A549 (cell line): Measurements from ENCODE around the gene CPAMD8. TPM values are rescaled to one million over a fixed set of nuclear protein-coding genes. Genes with fewer than 3 reads are reported as not detected.

ENCODE experiments used
- ATAC-seq, 2 experiments: fragments of 200-7000 bp in 1 of 2; fragments of >200 bp in 1 of 2; cut with Nextera tagmentation in 1 of 2; cut with Tn5 transposase in 1 of 2; 3 replicates each; pipeline versions ENCODE4 v1.8.0 to v1.9.1; 2018 to 2020; ENCODE audit warnings: mild to moderate bottlenecking in 1 of 2, moderate library complexity in 1 of 2
- CTCF ChIA-PET: fragments of 300-600 bp; sonication (Branson Sonifier 250); formaldehyde crosslinking; extraction: SDS; loops from one replicate; lab custom pipeline; 2021; ENCODE audit warnings: antibody characterized with exemption, inconsistent platforms; lab: Yijun Ruan, JAX
- POLR2A ChIA-PET: fragments of 350-600 bp; formaldehyde crosslinking; extraction: SDS; loops from one replicate; lab custom pipeline; 2021; ENCODE audit warnings: antibody characterized with exemption, inconsistent platforms; lab: Yijun Ruan, JAX
- DNase-seq, 2 experiments: peaks; one replicate each; pipeline versions ENCODE4 v3.0.0 to v3.0.0-alpha.2; 2011 to 2016; ENCODE audit warnings: low read depth in 1 of 2, low spot score in 1 of 2
- FAIRE-seq: peaks from 2 replicates; lab custom pipeline; 2011; peaks lifted over from hg19 to GRCh38; lab: Jason Lieb, UNC
- H3K27ac ChIP-seq, 2 experiments: fragments of >200 bp; sonication (Bioruptor Twin); formaldehyde crosslinking; 3 replicates each; pipeline ENCODE4 v1.5.1; 2016 to 2017
- H3K4me1 ChIP-seq: fragments of >200 bp; sonication (Bioruptor Twin); formaldehyde crosslinking; 3 replicates; pipeline ENCODE4 v1.6.1; 2016
- H3K4me2 ChIP-seq: fragments of >200 bp; sonication (Bioruptor Twin); formaldehyde crosslinking; 3 replicates; pipeline ENCODE4 v1.6.1; 2016
- H3K4me3 ChIP-seq: fragments of >200 bp; sonication (Bioruptor Twin); formaldehyde crosslinking; 3 replicates; pipeline ENCODE4 v1.5.1; 2016
- H3K9me3 ChIP-seq: fragments of >200 bp; sonication (Bioruptor Twin); formaldehyde crosslinking; 3 replicates; pipeline ENCODE4 v1.6.1; 2016
- ATOH8 ChIP-seq: fragments of 250-450 bp; sonication (Bioruptor Pico); IDR thresholded peaks from 2 replicates; pipeline ENCODE4 v1.5.0; 2020; ENCODE audit warnings: low read depth, mild to moderate bottlenecking, moderate library complexity
- CBX2 ChIP-seq: fragments of 200-600 bp; sonication (generic); IDR thresholded peaks from 2 replicates; pipeline ENCODE4 v1.6.1; 2016; ENCODE audit warnings: low read depth, mild to moderate bottlenecking, borderline replicate concordance
- CEBPB ChIP-seq, 2 experiments: fragments of >200 bp in 1 of 2; sonication (Bioruptor Twin) in 1 of 2; formaldehyde crosslinking in 1 of 2; IDR thresholded peaks; 2 replicates each; pipeline ENCODE4 v1.6.1; 2012 to 2016
- CHD4 ChIP-seq: fragments of 200-600 bp; sonication (generic); IDR thresholded peaks from 2 replicates; pipeline ENCODE4 v1.6.1; 2016; ENCODE audit warnings: antibody characterized with exemption, mild to moderate bottlenecking, borderline replicate concordance
- CTCF ChIP-seq: fragments of >200 bp; sonication (Bioruptor Twin); formaldehyde crosslinking; IDR thresholded peaks from 3 replicates; pipeline ENCODE4 v1.5.1; 2016
- EHMT2 ChIP-seq: fragments of 200-600 bp; sonication (generic); IDR thresholded peaks from 2 replicates; pipeline ENCODE4 v1.6.1; 2016; ENCODE audit warnings: antibody characterized with exemption, low read depth, mild to moderate bottlenecking, moderate library complexity
- ELK1 ChIP-seq: fragments of 150-350 bp; IDR thresholded peaks from 2 replicates; pipeline ENCODE4 v1.6.1; 2014; ENCODE audit warnings: low read depth, mild to moderate bottlenecking, low read length
- EP300 ChIP-seq, 2 experiments: fragments of >200 bp; sonication (Bioruptor Twin); formaldehyde crosslinking; IDR thresholded peaks; 2 replicates in 1 of 2; 3 replicates in 1 of 2; pipeline ENCODE4 v1.6.1; 2016 to 2017
- FOSL2 ChIP-seq, 2 experiments: fragments of 450-650 bp in 1 of 2; fragments of >200 bp in 1 of 2; sonication (Bioruptor Twin) in 1 of 2; formaldehyde crosslinking; IDR thresholded peaks; 2 replicates each; pipeline versions ENCODE4 v1.5.0 to v1.6.1; 2016 to 2020; ENCODE audit warnings: mild to moderate bottlenecking in 1 of 2, moderate library complexity in 1 of 2
- HOXA7 ChIP-seq: fragments of 250-450 bp; sonication (Bioruptor Pico); IDR thresholded peaks from 2 replicates; pipeline ENCODE4 v1.5.0; 2020; ENCODE audit warnings: mild to moderate bottlenecking, moderate library complexity
- HOXB13 ChIP-seq: fragments of 250-450 bp; sonication (Bioruptor Pico); IDR thresholded peaks from 2 replicates; pipeline ENCODE4 v1.5.0; 2020; ENCODE audit warnings: low read depth, mild to moderate bottlenecking, moderate library complexity
- HOXB5 ChIP-seq: fragments of 250-450 bp; sonication (Bioruptor Pico); IDR thresholded peaks from 2 replicates; pipeline ENCODE4 v1.5.0; 2020; ENCODE audit warnings: mild to moderate bottlenecking, moderate library complexity
- JUN ChIP-seq, 2 experiments: fragments of >200 bp; sonication (Bioruptor Twin); formaldehyde crosslinking; IDR thresholded peaks; 2 replicates in 1 of 2; 3 replicates in 1 of 2; pipeline ENCODE4 v1.6.1; 2016 to 2017
- JUNB ChIP-seq: fragments of >200 bp; sonication (Bioruptor Twin); formaldehyde crosslinking; IDR thresholded peaks from 2 replicates; pipeline ENCODE4 v1.6.1; 2016
- MAFK ChIP-seq: fragments of 450-650 bp; IDR thresholded peaks from 2 replicates; pipeline ENCODE4 v1.6.1; 2014; ENCODE audit not compliant: partially characterized antibody
- NFE2L2 ChIP-seq: fragments of 150-350 bp; conservative IDR thresholded peaks from 2 replicates; pipeline ENCODE4 v1.6.1; 2014; ENCODE audit warnings: low read length
- NR3C1 ChIP-seq: fragments of >200 bp; sonication (Bioruptor Twin); formaldehyde crosslinking; IDR thresholded peaks from 3 replicates; pipeline ENCODE4 v1.6.1; 2017
- RAD21 ChIP-seq, 2 experiments: fragments of >200 bp in 1 of 2; sonication (Bioruptor Twin) in 1 of 2; formaldehyde crosslinking in 1 of 2; IDR thresholded peaks in 1 of 2; conservative IDR thresholded peaks in 1 of 2; 2 replicates in 1 of 2; 3 replicates in 1 of 2; pipeline ENCODE4 v1.6.1; 2012 to 2018; ENCODE audit warnings: inconsistent platforms in 1 of 2
- RFX5 ChIP-seq: fragments of 450-650 bp; IDR thresholded peaks from 2 replicates; pipeline ENCODE4 v1.7.1; 2014; ENCODE audit warnings: antibody characterized with exemption, mild to moderate bottlenecking, moderate library complexity
- RNF2 ChIP-seq: fragments of 200-600 bp; sonication (generic); IDR thresholded peaks from 2 replicates; pipeline ENCODE4 v1.6.1; 2016; ENCODE audit warnings: low read depth, mild to moderate bottlenecking, antibody characterized with exemption, moderate library complexity, borderline replicate concordance
- SMC3 ChIP-seq: fragments of >200 bp; sonication (Bioruptor Twin); formaldehyde crosslinking; IDR thresholded peaks from 3 replicates; pipeline ENCODE4 v1.6.1; 2018; ENCODE audit warnings: inconsistent platforms
- ZFP36 ChIP-seq: fragments of 450-650 bp; IDR thresholded peaks from 2 replicates; pipeline ENCODE4 v1.6.1; 2014; ENCODE audit warnings: borderline replicate concordance; ENCODE audit not compliant: partially characterized antibody
- WGBS: methylation state at CpG from one replicate; pipeline ENCODE4 v1.1.6; 2017; ENCODE audit errors: missing lambda C conversion rate; 5-methylcytosine and 5-hydroxymethylcytosine counted together
- polyA plus RNA-seq, 4 experiments: library from polyadenylated mRNA; depleted of rRNA in 3 of 4; stranded (reverse); fragments of >200 nt; fragmentation: RNase III in 1 of 4; extraction: RNeasy Plus Mini Kit Qiagen cat#74134 plus additional on column Dnase treatment in 1 of 4; gene quantifications; 2 replicates in 3 of 4; 3 replicates in 1 of 4; pipeline ENCODE4 v1.2.3, GENCODE V29; 2011 to 2017

CPAMD8 gene
- polyA plus RNA-seq, 2 of the 4 experiments (the other 2 are of a cell fraction): 0.03 TPM; not detected in 1

- no peak overlapping the region for H3K4me3 ChIP-seq
- no peak for FAIRE-seq
- 92% methylated on average over 6 of the region's 9 CpGs for WGBS
- no peak for DNase-seq
- POLR2A ChIA-PET: no interaction called here
- no peak for TF ChIP-seq ELK1
- TF ChIP-seq JUNB: no peak
- TF ChIP-seq MAFK: no peak
- TF ChIP-seq NFE2L2: no peak
- TF ChIP-seq HOXB5: no peak
- TF ChIP-seq CEBPB (IDR thresholded peaks at IDR 0.05): no peak
- TF ChIP-seq NR3C1: no peak
- TF ChIP-seq RNF2: no peak
- no peak for TF ChIP-seq CTCF
- no peak for TF ChIP-seq CHD4
- CTCF ChIA-PET: no interaction called here
- H3K4me1 ChIP-seq: no peaks in the 10 kb centered on the region; the same call in 2 of the 3 replicates
- no peak overlapping the region for H3K4me2 ChIP-seq
- no peaks in the 10 kb centered on the region for H3K9me3 ChIP-seq
- H3K27ac ChIP-seq: no peak overlapping the region
- ATAC-seq: no peak
Observed at GRCh38 chr19:16856091-16856490, 170.5 kb downstream of the CPAMD8 start.

GRCh38 chr19:16853066-16853465, 173.5 kb downstream of the CPAMD8 start:
- no peak for FAIRE-seq
- no peak for ATAC-seq
- H3K4me2 ChIP-seq: no peak overlapping the region
- 95% methylated on average over 6 of the region's 7 CpGs for WGBS
- peaks cover 27% of the 10 kb centered on the region for H3K4me1 ChIP-seq
- TF ChIP-seq ZFP36 (no peak), RAD21 (conservative IDR thresholded peaks at IDR 0.05 in 1 of 2, IDR thresholded peaks at IDR 0.05 in 1 of 2) (no peak), JUN (IDR thresholded peaks at IDR 0.05) (no peak), CBX2 (no peak), ATOH8 (CRISPR knock-in tag) (no peak), EP300 (IDR thresholded peaks at IDR 0.05) (no peak), SMC3 (no peak), HOXB13 (CRISPR knock-in tag) (no peak), HOXB5 (no peak), RFX5 (no peak), HOXA7 (CRISPR knock-in tag) (no peak), EHMT2 (no peak), FOSL2 (IDR thresholded peaks at IDR 0.05) (no peak), FOSL2 (CRISPR knock-in tag; IDR thresholded peaks at IDR 0.05) (no peak)
- no peak for DNase-seq
- CTCF ChIA-PET: no interaction called here
- no peak overlapping the region for H3K27ac ChIP-seq
- no peaks in the 10 kb centered on the region for H3K9me3 ChIP-seq
- POLR2A ChIA-PET: no interaction called here
- H3K4me3 ChIP-seq: no peak overlapping the region
